K562 (cell line): ENCODE data around the gene DUSP5.

Experiments used
- BACH1 ChIP-seq: fragments of 200-800 bp; sonication (Bioruptor generic); IDR thresholded peaks from 2 replicates; pipeline ENCODE4 v1.6.1; 2016; ENCODE audit warnings: missing genetic modification characterization, missing compliant biosample characterization
- PHF20 ChIP-seq: fragments of 450-650 bp; IDR thresholded peaks from 2 replicates; pipeline ENCODE4 v1.6.1; 2018; ENCODE audit not compliant: partially characterized antibody
- TEAD1 ChIP-seq, 2 experiments: fragments of 450-650 bp in 1 of 2; sonication (generic) in 1 of 2; formaldehyde crosslinking; IDR thresholded peaks; 2 replicates each; pipeline versions ENCODE4 v1.4.0 to v1.8.0; 2020 to 2022; ENCODE audit warnings: mild to moderate bottlenecking in 2 of 2, missing genetic modification reagents in 1 of 2
- ZNF274 ChIP-seq: IDR thresholded peaks from 2 replicates; pipeline ENCODE4 v1.6.1; 2011; ENCODE audit warnings: low read depth, mild to moderate bottlenecking, low read length, moderate library complexity, borderline replicate concordance
- TF ChIP-seq, protein P1 (sequence below), 2 experiments: fragments of 450-650 bp; formaldehyde crosslinking in 1 of 2; IDR thresholded peaks; 2 replicates each; pipeline versions ENCODE4 v1.4.0 to v1.6.1; 2014 to 2020; ENCODE audit warnings: mild to moderate bottlenecking in 2 of 2, borderline replicate concordance in 1 of 2, low read depth in 1 of 2
- TF ChIP-seq, protein P2 (sequence below): fragments of 250-450 bp; sonication (Bioruptor Pico); IDR thresholded peaks from 2 replicates; pipeline ENCODE4 v1.8.0; 2021; ENCODE audit warnings: moderate library complexity, mild to moderate bottlenecking, inconsistent platforms

GRCh38 chr10:110547139-110547761 lies 49.5 kb downstream of the DUSP5 start:
- TF ChIP-seq ZNF274 (no peak), BACH1 (tag) (no peak), PHF20 (no peak), TEAD1 (CRISPR knock-in tag; IDR thresholded peaks at IDR 0.05) (no peak)
- TF ChIP-seq, protein P1, sequence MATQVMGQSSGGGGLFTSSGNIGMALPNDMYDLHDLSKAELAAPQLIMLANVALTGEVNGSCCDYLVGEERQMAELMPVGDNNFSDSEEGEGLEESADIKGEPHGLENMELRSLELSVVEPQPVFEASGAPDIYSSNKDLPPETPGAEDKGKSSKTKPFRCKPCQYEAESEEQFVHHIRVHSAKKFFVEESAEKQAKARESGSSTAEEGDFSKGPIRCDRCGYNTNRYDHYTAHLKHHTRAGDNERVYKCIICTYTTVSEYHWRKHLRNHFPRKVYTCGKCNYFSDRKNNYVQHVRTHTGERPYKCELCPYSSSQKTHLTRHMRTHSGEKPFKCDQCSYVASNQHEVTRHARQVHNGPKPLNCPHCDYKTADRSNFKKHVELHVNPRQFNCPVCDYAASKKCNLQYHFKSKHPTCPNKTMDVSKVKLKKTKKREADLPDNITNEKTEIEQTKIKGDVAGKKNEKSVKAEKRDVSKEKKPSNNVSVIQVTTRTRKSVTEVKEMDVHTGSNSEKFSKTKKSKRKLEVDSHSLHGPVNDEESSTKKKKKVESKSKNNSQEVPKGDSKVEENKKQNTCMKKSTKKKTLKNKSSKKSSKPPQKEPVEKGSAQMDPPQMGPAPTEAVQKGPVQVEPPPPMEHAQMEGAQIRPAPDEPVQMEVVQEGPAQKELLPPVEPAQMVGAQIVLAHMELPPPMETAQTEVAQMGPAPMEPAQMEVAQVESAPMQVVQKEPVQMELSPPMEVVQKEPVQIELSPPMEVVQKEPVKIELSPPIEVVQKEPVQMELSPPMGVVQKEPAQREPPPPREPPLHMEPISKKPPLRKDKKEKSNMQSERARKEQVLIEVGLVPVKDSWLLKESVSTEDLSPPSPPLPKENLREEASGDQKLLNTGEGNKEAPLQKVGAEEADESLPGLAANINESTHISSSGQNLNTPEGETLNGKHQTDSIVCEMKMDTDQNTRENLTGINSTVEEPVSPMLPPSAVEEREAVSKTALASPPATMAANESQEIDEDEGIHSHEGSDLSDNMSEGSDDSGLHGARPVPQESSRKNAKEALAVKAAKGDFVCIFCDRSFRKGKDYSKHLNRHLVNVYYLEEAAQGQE (IDR thresholded peaks at IDR 0.05; ENCODE audit: borderline replicate concordance): peak; percentile 68
- TF ChIP-seq, protein P1 (CRISPR knock-in tag; IDR thresholded peaks at IDR 0.05; ENCODE audit: low read depth): no peak
- TF ChIP-seq, protein P2, sequence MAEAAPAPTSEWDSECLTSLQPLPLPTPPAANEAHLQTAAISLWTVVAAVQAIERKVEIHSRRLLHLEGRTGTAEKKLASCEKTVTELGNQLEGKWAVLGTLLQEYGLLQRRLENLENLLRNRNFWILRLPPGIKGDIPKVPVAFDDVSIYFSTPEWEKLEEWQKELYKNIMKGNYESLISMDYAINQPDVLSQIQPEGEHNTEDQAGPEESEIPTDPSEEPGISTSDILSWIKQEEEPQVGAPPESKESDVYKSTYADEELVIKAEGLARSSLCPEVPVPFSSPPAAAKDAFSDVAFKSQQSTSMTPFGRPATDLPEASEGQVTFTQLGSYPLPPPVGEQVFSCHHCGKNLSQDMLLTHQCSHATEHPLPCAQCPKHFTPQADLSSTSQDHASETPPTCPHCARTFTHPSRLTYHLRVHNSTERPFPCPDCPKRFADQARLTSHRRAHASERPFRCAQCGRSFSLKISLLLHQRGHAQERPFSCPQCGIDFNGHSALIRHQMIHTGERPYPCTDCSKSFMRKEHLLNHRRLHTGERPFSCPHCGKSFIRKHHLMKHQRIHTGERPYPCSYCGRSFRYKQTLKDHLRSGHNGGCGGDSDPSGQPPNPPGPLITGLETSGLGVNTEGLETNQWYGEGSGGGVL (CRISPR knock-in tag): no peak
